ENCODE measurements around the gene BMP7.
"Not testable (repeated sequence)": the region's sequence is repeated elsewhere in the genome, so short reads cannot be mapped to it uniquely, and the experiment has no call there.

Gene BMP7

GRCh38 chr20:57251344-57251743 is 15.1 kb downstream of the BMP7 start:
- DNase-seq (ENCODE audit: low read depth, low spot score), result no peak

DNA sequence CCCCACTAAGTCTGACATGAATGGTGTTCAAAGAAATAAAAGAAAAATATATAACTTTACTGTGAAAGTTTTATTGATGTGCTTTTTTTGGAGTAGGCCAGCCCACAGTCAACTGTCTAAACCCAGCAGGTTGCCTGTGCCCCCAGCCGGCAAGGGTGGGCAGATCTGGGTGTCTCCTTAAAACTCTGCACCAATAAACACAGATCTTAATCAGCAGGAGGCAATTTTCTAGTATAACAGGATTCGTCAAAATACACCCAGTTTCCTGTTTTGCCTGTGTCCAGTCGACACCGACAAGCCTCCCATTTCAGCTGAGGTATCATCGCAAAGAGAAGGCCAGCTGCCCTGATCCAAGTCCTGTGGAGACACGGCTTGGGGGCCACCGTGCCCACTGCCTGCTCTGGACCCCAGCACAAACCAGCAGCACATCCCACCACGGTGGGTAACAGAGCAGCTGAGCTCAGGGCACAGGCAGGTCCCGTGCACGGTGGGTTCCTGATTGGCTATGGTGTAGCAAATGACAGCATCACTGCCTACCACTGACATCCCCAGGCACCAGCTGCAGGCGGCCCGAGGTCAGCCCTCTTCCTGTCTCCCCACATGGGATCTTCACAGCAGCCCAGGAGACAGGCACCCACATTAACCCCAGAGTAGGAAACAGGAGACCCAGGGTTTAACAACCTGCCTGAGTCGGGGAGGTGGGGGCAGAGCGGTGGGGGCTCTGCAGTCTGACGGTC is 15.7 kb downstream of the BMP7 start:
- DNase-seq (ENCODE audit: low read depth, low spot score), result no peak

DNA sequence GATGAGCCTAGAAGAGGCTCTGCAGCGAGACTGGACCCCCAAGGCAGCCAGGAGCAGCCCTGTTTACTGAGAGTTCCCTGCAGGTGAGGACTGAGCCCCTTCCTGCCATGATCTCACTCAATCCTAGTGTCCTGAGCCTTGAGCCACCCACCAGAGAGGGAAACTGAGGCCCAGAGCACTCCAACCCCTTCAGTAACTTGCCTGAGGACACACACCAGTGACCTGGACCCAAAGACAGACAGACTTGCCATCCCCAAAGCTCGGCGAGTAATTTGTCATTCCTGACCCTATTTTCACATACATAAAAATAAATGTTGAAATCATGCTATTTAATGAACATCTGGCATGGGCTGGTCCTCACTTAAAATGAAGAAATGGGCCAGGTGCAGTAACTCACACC is 16.7 kb downstream of the BMP7 start:
- no peak for DNase-seq (ENCODE audit: low read depth, low spot score)

- no peak for DNase-seq (ENCODE audit: low read depth, low spot score)
These were observed 17.4 kb downstream of the BMP7 start for GRCh38 chr20:57249073-57249472.

DNA sequence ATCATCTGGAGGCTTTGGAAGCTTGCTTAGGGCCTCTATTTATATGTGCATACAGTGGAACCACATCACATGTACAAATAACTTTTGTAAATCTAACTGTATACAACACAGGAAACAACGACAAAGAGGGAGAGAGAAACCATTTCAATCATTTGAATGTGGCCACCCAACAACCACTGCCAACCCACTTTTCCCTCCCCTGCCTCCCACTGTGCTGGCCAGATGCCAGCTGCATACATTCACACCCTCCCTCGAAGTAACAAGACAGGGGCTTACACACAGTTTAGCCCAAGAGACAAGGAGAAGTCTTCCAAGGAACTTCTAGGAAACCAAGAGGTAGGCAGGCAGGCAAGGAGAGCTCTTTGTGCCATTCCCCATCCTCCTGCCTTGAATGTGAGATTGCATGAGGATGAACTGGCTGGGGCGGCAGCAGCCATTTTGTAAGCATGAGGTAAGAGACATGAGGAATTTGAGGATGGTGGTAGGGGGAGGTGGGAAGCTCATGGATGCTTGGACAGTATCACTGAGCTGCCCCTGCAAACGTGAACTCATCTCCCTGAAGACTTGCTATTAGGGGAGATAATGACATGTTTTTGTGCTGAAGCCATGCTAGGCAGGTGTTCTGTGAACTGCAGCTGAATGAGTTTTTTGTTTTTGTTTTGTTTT is 18.2 kb downstream of the BMP7 start:
- DNase-seq (ENCODE audit: low read depth, low spot score), result no peak

DNA sequence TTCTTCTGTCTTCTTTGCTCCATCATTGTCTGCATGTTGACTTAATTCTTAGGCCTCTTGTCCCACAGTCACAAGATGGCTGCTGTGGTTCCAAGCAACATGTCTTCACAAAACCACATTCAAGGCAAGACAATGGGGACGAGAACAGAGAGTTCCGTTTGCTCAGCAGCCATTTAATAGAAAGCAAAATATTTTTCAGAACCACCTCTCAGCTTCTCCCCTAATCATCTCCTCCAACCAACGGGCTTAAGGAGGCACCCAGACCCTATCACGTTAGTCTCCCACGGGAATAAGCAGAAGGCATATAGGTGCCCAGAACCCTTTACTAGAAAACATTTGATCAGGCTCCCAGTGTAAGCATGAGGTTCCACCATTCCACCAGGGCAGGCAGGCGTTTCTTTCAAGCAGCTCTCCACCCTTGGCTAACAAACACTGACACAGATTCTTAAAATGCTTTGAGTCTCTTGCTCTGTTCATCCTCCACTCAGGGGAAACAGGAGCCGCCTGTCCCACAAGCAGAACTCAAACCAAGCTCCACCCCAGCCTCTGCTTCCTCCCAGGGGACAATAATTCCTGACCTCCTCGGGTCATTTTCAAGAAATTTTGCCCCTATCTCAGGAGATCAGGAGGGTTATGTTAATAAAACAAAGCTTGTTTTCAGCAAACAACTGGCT is 19.0 kb downstream of the BMP7 start:
- no peak for DNase-seq (ENCODE audit: low read depth, low spot score)

GRCh38 chr20:57245997-57246396 is 20.4 kb downstream of the BMP7 start:
- DNase-seq (ENCODE audit: low read depth, low spot score), result no peak

- no peak for DNase-seq (ENCODE audit: low read depth, low spot score)
These were observed 21.7 kb downstream of the BMP7 start for GRCh38 chr20:57244627-57245214.

GRCh38 chr20:57244221-57244585 is 22.2 kb downstream of the BMP7 start:
- no peak for DNase-seq (ENCODE audit: low read depth, low spot score)

GRCh38 chr20:57243480-57244220 is 22.8 kb downstream of the BMP7 start:
- DNase-seq (ENCODE audit: low read depth, low spot score), result no peak

DNA sequence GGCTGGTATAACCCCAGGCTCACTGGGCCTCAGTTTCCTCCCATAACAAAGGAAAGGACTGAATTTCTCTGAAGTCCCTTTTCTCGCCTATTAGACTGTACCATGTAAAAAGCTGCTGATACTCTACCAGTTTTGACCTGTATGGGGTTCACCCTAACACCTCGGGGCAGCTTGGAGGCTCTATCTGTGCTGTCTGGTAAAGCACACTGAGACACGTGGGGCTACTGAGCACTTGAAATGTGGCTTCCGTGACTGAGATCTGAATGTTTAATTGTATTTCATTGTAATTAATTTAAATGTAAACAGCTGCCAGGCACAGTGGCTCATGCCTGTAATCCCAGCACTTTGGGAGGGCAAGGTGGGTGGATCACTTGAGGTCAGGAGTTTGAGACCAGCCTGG is 24.0 kb downstream of the BMP7 start:
- no peak for DNase-seq (ENCODE audit: low read depth, low spot score)

- no peak for DNase-seq (ENCODE audit: low read depth, low spot score)
These were observed 25.0 kb downstream of the BMP7 start for GRCh38 chr20:57241363-57241991.

GRCh38 chr20:57240581-57241362 is 25.7 kb downstream of the BMP7 start:
- no peak for DNase-seq (ENCODE audit: low read depth, low spot score)

DNA sequence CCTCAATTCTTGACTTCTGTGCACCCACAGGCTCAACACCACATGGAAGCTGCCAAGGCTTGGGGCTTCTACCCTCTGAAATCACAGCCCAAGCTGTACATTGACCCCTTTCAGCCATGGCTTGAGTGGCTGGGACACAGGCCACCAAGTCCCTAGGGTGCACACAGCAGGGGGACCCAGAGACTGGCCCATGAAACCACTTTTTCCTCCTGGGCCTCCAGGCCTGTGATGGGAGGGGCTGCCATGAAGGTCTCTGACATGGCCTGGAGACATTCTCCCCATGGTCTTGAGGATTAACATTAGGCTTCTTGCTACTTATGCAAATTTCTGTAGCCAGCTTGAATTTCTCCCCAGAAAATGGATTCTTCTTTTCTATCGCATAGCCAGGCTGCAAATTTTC is 26.7 kb downstream of the BMP7 start:
- not testable (repeated sequence) for DNase-seq (ENCODE audit: low read depth, low spot score)

DNA sequence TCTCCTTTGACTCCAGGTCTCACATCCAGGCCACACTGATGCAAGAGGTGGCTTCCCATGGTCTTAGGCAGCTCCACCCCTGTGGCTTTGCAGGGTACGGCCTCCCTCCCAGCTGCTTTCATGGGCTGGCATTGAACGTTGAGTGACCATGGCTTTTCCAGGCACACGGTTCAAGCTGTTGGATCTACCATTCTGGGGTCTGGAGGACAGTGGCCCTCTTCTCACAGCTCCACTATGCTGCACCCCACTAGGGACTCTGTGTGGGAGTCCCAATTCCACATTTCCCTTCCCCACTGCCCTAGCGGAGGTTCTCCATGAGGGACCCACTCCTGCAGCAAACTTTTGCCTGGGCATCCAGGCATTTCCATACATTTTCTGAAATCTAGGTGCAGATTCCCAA is 27.1 kb downstream of the BMP7 start:
- DNase-seq (ENCODE audit: low read depth, low spot score), result not testable (repeated sequence)

- no peak for DNase-seq (ENCODE audit: low read depth, low spot score)
These were observed 28.4 kb downstream of the BMP7 start for GRCh38 chr20:57238089-57238488.

- no peak for DNase-seq (ENCODE audit: low read depth, low spot score)
These were observed 28.9 kb downstream of the BMP7 start for GRCh38 chr20:57237585-57237953.

DNA sequence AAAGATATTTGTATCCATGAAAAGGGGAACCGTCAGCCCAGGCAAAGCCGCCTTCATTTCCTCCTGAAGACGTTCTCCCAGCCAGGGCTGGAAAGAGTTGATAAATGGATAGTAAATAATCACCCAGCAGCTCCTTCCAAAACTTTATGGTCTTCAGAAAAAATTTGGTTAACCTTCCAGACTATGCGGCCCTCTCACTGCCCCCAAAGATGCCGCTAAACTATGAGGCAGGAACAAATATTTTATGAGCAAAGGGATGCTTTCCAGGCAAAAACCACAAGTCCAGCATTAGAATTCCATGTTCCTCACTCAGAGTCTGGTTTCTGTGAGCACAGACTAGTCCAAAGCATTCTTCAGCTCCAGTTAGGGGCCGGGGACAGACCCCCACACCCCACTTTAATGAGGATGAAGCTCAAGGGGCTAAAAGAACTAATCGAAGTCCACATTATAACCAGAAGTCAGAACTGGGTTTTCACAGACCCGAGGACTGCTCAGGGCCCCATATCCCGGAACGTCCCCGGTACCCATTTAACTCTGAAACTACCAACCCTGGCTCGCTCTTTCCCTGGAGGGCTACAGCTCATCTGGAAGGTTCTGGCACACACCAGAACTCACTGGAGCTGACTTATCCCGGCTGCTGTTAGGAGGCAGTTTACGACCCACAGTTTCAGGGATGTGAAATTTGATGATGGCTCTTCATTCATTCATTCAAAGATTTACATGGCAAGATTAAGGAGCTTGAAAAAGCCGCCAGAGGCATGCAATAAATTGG is 29.4 kb downstream of the BMP7 start:
- no peak for DNase-seq (ENCODE audit: low read depth, low spot score)

GRCh38 chr20:57234556-57235251 is 31.7 kb downstream of the BMP7 start:
- DNase-seq (ENCODE audit: low read depth, low spot score), result no peak
